ENCODE measurements around the gene RSAD1.

The RSAD1 gene

DNA sequence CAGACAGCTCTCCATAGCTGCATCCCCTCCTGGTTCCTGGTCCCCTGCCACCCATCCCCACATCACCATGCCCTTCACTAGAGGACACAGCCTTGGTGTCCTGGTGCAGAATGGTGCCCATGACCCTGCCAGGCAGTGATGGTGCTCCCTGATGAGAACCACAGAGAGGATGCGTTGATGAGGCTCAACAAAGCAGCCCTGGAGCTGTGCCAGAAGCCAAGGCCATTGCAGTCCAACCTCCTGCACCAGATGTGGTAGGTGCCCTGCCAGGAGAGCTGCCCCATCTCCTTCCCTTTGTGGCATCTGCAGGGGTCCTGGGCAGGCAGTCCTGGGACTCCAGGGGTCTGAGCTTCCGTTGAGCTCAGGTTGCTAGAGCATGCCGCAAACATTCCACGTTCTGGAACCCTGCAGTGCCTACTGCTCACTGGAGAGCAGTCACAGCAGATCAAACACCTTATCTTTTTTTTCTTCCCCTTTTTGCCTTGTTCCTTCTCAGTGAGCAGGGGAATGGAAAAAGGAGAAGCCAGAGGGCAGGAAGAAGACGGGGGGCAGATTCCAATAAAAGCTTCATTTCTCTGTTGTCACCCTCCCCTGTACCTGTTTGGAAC is 48.6 kb downstream of the RSAD1 start:
- H3K36me3 ChIP-seq (ENCODE audit: insufficient read depth, low read length): no peaks in the 10 kb centered on the region
- peaks cover 9% of the 10 kb centered on the region for H3K27me3 ChIP-seq (ENCODE audit: insufficient read depth, low read length)
- H3K9ac ChIP-seq (ENCODE audit: low read depth, low read length): no peak overlapping the region
- peaks cover 7% of the 10 kb centered on the region; the same call in 1 of the 2 replicates for H3K4me1 ChIP-seq (ENCODE audit: insufficient read depth, low read length)
- no peak overlapping the region for H3K27ac ChIP-seq (ENCODE audit: low read depth, low read length)
- WGBS: 53% methylated on average over 4 of the region's 5 CpGs
- H3K4me3 ChIP-seq (ENCODE audit: low read length): no peak overlapping the region
- no peaks in the 10 kb centered on the region for H3K9me3 ChIP-seq (ENCODE audit: insufficient read depth, low read depth, low read length)

- WGBS: 47% methylated on average over 4 of the region's 4 CpGs
- H3K4me3 ChIP-seq (ENCODE audit: low read length): no peak overlapping the region
- H3K27ac ChIP-seq (ENCODE audit: low read depth, low read length): no peak overlapping the region
- H3K9me3 ChIP-seq (ENCODE audit: insufficient read depth, low read depth, low read length): no peaks in the 10 kb centered on the region
- peaks cover 7% of the 10 kb centered on the region; the same call in 1 of the 2 replicates for H3K4me1 ChIP-seq (ENCODE audit: insufficient read depth, low read length)
- H3K27me3 ChIP-seq (ENCODE audit: insufficient read depth, low read length): peaks cover 17% of the 10 kb centered on the region
- no peaks in the 10 kb centered on the region for H3K36me3 ChIP-seq (ENCODE audit: insufficient read depth, low read length)
- no peak overlapping the region for H3K9ac ChIP-seq (ENCODE audit: low read depth, low read length)
Measured at GRCh38 chr17:50527949-50528474, 49.4 kb downstream of the RSAD1 start.

- Histone ChIP-seq H3K9me3 (ENCODE audit: insufficient read depth, low read depth, low read length) (no peaks in the 10 kb centered on the region), H3K36me3 (ENCODE audit: insufficient read depth, low read length) (no peaks in the 10 kb centered on the region), H3K27ac (ENCODE audit: low read depth, low read length) (no peak overlapping the region), H3K9ac (ENCODE audit: low read depth, low read length) (no peak overlapping the region), H3K4me3 (ENCODE audit: low read length) (no peak overlapping the region), H3K27me3 (ENCODE audit: insufficient read depth, low read length) (peaks cover 35% of the 10 kb centered on the region), H3K4me1 (ENCODE audit: insufficient read depth, low read length) (peaks cover 7% of the 10 kb centered on the region; the same call in 1 of the 2 replicates)
- WGBS: 95% methylated on average over 7 of the region's 7 CpGs
Measured at GRCh38 chr17:50529849-50530248, 51.2 kb downstream of the RSAD1 start.

DNA sequence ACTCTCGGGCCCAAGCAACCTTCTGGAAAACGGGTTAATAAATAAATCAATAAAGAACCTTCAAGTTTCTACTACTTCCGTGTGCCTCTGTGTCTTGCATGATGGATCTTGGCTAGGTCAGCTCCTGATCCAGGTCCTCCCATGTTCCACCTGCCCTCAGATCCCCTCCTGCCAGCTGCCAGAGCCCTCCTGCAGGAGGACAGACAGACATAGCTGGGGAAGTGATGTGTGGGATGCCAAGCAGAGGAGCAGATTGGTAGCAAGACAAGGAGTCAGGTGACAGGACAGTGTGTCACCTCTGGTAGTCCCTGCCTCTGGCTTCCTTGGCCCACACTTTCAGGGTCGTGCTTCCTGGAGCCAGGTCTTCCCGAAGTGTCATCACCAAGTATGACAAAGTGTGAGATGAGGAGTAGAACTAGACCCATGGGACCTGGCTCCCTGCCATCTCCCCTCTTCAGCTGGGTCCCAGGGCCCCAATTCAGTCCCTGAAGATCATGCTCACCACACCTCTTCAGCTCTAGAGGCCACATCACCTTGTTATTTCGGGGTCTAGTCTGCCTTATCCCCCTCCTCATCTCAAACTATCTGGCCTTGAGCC is 52.9 kb downstream of the RSAD1 start:
- H3K27ac ChIP-seq (ENCODE audit: low read depth, low read length): no peak overlapping the region
- no peaks in the 10 kb centered on the region for H3K36me3 ChIP-seq (ENCODE audit: insufficient read depth, low read length)
- no peaks in the 10 kb centered on the region for H3K9me3 ChIP-seq (ENCODE audit: insufficient read depth, low read depth, low read length)
- 84% methylated on average over 6 of the region's 6 CpGs for WGBS
- peaks cover 7% of the 10 kb centered on the region; the same call in 1 of the 2 replicates for H3K4me1 ChIP-seq (ENCODE audit: insufficient read depth, low read length)
- H3K27me3 ChIP-seq (ENCODE audit: insufficient read depth, low read length): peaks cover 35% of the 10 kb centered on the region
- no peak overlapping the region for H3K9ac ChIP-seq (ENCODE audit: low read depth, low read length)
- no peak overlapping the region for H3K4me3 ChIP-seq (ENCODE audit: low read length)

GRCh38 chr17:50532452-50533024 is 53.9 kb downstream of the RSAD1 start, which contains the start of gene EPN3:
TSS of gene EPN3 (plus strand) at chr17:50532735. CDS start at chr17:50536557, 3,822 bp downstream.
- under 1% methylated on average over 20 of the region's 21 CpGs for WGBS
- Histone ChIP-seq H3K36me3 (ENCODE audit: insufficient read depth, low read length) (no peaks in the 10 kb centered on the region), H3K4me1 (ENCODE audit: insufficient read depth, low read length) (peaks cover 7% of the 10 kb centered on the region; the same call in 1 of the 2 replicates), H3K4me3 (ENCODE audit: low read length) (peak within 1 kb of the TSS; percentile 67), H3K27me3 (ENCODE audit: insufficient read depth, low read length) (peaks cover 35% of the 10 kb centered on the region), H3K9me3 (ENCODE audit: insufficient read depth, low read depth, low read length) (no peaks in the 10 kb centered on the region), H3K27ac (ENCODE audit: low read depth, low read length) (no peak within 1 kb of the TSS), H3K9ac (ENCODE audit: low read depth, low read length) (peak within 1 kb of the TSS; percentile 37)

- H3K9me3 ChIP-seq (ENCODE audit: insufficient read depth, low read depth, low read length): no peaks in the 10 kb centered on the region
Measured at GRCh38 chr17:50533185-50533584, 54.5 kb downstream of the RSAD1 start.

GRCh38 chr17:50533720-50534148 is 55.1 kb downstream of the RSAD1 start:
- Histone ChIP-seq H3K9me3 (ENCODE audit: insufficient read depth, low read depth, low read length) (no peaks in the 10 kb centered on the region), H3K4me3 (ENCODE audit: low read length) (peak overlapping the region; percentile 67), H3K9ac (ENCODE audit: low read depth, low read length) (no peak overlapping the region), H3K27me3 (ENCODE audit: insufficient read depth, low read length) (peaks cover 35% of the 10 kb centered on the region), H3K4me1 (ENCODE audit: insufficient read depth, low read length) (peaks cover 7% of the 10 kb centered on the region; the same call in 1 of the 2 replicates), H3K36me3 (ENCODE audit: insufficient read depth, low read length) (no peaks in the 10 kb centered on the region), H3K27ac (ENCODE audit: low read depth, low read length) (no peak overlapping the region)
- WGBS: 3% methylated on average over 17 of the region's 17 CpGs

More at GRCh38 chr17:50533185-50533584, 54.5 kb downstream of the RSAD1 start:
- no peak overlapping the region for H3K27ac ChIP-seq (ENCODE audit: low read depth, low read length)
- H3K4me3 ChIP-seq (ENCODE audit: low read length): peak overlapping the region; percentile 67
- H3K27me3 ChIP-seq (ENCODE audit: insufficient read depth, low read length): peaks cover 35% of the 10 kb centered on the region
- H3K9ac ChIP-seq (ENCODE audit: low read depth, low read length): no peak overlapping the region
- peaks cover 7% of the 10 kb centered on the region; the same call in 1 of the 2 replicates for H3K4me1 ChIP-seq (ENCODE audit: insufficient read depth, low read length)
- no peaks in the 10 kb centered on the region for H3K36me3 ChIP-seq (ENCODE audit: insufficient read depth, low read length)
- 16% methylated on average over 5 of the region's 5 CpGs for WGBS

DNA sequence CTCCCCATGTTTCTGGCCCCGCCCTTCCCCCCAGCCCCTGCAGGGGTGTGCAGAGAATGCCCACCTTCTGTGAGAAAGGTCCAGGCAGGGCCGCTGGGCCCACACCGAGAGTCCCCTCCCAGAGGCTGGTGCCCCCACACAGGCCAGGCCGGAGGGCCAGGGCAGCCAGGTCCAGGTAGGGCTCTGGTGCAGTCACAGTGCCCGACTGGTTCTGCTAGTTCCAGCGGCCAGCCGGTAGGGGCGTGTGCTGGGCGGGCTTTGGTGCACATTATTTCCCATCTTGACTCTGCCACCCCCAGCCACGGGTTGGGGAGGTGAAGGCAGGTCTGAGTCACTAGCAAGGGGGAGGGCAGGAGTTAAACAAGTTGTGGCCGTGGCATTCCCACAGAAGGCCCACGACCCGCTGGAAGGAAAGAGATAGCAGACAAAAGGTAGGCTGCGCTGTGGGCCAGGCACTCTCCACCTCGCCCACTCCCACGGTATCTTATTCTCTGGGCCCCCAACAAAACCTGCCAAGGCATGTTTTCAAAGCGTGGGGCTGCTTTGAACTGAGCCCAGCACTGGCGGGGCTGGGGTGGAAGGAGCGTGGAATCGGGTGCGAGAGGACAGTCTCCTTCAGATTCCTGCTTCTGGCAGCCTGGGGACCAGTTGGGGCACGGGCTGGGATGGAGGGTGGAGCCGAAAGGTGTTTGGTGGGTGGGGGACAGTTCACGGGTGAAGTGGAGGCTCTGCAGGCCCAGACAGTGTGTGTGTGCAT is 55.7 kb downstream of the RSAD1 start:
- Histone ChIP-seq H3K9me3 (ENCODE audit: insufficient read depth, low read depth, low read length) (no peaks in the 10 kb centered on the region), H3K27me3 (ENCODE audit: insufficient read depth, low read length) (peaks cover 35% of the 10 kb centered on the region), H3K4me1 (ENCODE audit: insufficient read depth, low read length) (peaks cover 7% of the 10 kb centered on the region; the same call in 1 of the 2 replicates), H3K27ac (ENCODE audit: low read depth, low read length) (no peak overlapping the region), H3K9ac (ENCODE audit: low read depth, low read length) (no peak overlapping the region), H3K36me3 (ENCODE audit: insufficient read depth, low read length) (no peaks in the 10 kb centered on the region), H3K4me3 (ENCODE audit: low read length) (peak overlapping the region; percentile 67)
- 52% methylated on average over 23 of the region's 24 CpGs for WGBS

DNA sequence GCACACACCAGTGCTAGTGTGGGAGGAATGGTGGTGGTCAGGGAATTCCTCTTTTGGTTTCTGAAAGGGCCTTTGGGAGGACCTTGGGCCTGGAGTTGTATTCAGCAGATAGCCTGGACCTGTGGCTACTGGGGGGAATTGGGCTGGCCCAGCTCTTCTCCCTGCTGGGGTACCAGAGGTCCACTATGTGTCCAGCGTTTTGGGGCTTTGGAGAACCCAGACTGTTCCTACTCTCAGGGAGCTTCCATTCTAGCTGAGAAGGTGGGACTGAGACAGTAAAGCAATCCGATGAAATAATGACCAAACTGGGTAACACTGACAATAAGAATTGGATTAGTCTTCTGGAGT is 56.3 kb downstream of the RSAD1 start:
- H3K36me3 ChIP-seq (ENCODE audit: insufficient read depth, low read length): no peaks in the 10 kb centered on the region
- H3K27me3 ChIP-seq (ENCODE audit: insufficient read depth, low read length): peaks cover 35% of the 10 kb centered on the region
- H3K9me3 ChIP-seq (ENCODE audit: insufficient read depth, low read depth, low read length): no peaks in the 10 kb centered on the region
- no peak overlapping the region for H3K27ac ChIP-seq (ENCODE audit: low read depth, low read length)
- WGBS: 87% methylated on average over 2 of the region's 2 CpGs
- H3K9ac ChIP-seq (ENCODE audit: low read depth, low read length): no peak overlapping the region
- H3K4me3 ChIP-seq (ENCODE audit: low read length): no peak overlapping the region
- peaks cover 7% of the 10 kb centered on the region; the same call in 1 of the 2 replicates for H3K4me1 ChIP-seq (ENCODE audit: insufficient read depth, low read length)

GRCh38 chr17:50535407-50535806 is 56.7 kb downstream of the RSAD1 start:
- 94% methylated on average over 7 of the region's 7 CpGs for WGBS
- Histone ChIP-seq H3K27me3 (ENCODE audit: insufficient read depth, low read length) (peaks cover 35% of the 10 kb centered on the region), H3K4me1 (ENCODE audit: insufficient read depth, low read length) (peaks cover 7% of the 10 kb centered on the region; the same call in 1 of the 2 replicates), H3K9me3 (ENCODE audit: insufficient read depth, low read depth, low read length) (no peaks in the 10 kb centered on the region), H3K9ac (ENCODE audit: low read depth, low read length) (no peak overlapping the region), H3K36me3 (ENCODE audit: insufficient read depth, low read length) (no peaks in the 10 kb centered on the region), H3K27ac (ENCODE audit: low read depth, low read length) (no peak overlapping the region), H3K4me3 (ENCODE audit: low read length) (no peak overlapping the region)

All from HUES64 (cell line).